Karpas-422 (cell line): ENCODE results near the gene SCFD2. TPM values are rescaled to one million over a fixed set of nuclear protein-coding genes. Genes with fewer than 3 reads are reported as not detected.
"Not testable (repeated sequence)": the region's sequence is repeated elsewhere in the genome, so short reads cannot be mapped to it uniquely, and the experiment has no call there.

Experiments used
- DNase-seq: peaks from one replicate; pipeline ENCODE4 v3.0.0-alpha.2; 2015
- H2AFZ ChIP-seq: fragments of 200-600 bp; sonication (generic); 2 replicates; pipeline ENCODE4 v1.6.1; 2014; ENCODE audit warnings: antibody characterized with exemption, low read length, mixed read lengths
- H3K27ac ChIP-seq: fragments of 200-600 bp; sonication (generic); 2 replicates; pipeline ENCODE4 v1.5.1; 2014; ENCODE audit warnings: mild to moderate bottlenecking, low read length, moderate library complexity
- H3K27me3 ChIP-seq: fragments of 200-600 bp; sonication (generic); 2 replicates; pipeline ENCODE4 v1.6.1; 2014; ENCODE audit warnings: low read length, mixed read lengths
- H3K36me3 ChIP-seq: fragments of 200-600 bp; sonication (generic); 2 replicates; pipeline ENCODE4 v1.6.1; 2014; ENCODE audit warnings: low read length, mixed read lengths; ENCODE audit not compliant: insufficient read depth
- H3K4me1 ChIP-seq: fragments of 200-600 bp; sonication (generic); 2 replicates; pipeline ENCODE4 v1.6.1; 2014; ENCODE audit warnings: mild to moderate bottlenecking, low read length, mixed read lengths
- H3K4me2 ChIP-seq: fragments of 200-600 bp; sonication (generic); 2 replicates; pipeline ENCODE4 v1.6.1; 2014; ENCODE audit warnings: low read length, low read depth, mild to moderate bottlenecking; ENCODE audit not compliant: poor library complexity, severe bottlenecking
- H3K4me3 ChIP-seq: fragments of 200-600 bp; sonication (generic); 2 replicates; pipeline ENCODE4 v1.5.1; 2014; ENCODE audit warnings: mild to moderate bottlenecking, antibody characterized with exemption, low read length, mixed read lengths
- H3K79me2 ChIP-seq: fragments of 200-600 bp; sonication (generic); 2 replicates; pipeline ENCODE4 v1.6.1; 2014; ENCODE audit warnings: mild to moderate bottlenecking, low read length, mixed read lengths
- H3K9ac ChIP-seq: fragments of 200-600 bp; sonication (generic); 2 replicates; pipeline ENCODE4 v1.6.0; 2014; ENCODE audit warnings: low read length
- H3K9me2 ChIP-seq: fragments of 200-600 bp; sonication (generic), shearing (Covaris generic); replicated peaks from 2 replicates; pipeline ENCODE4 v1.6.0; 2014; ENCODE audit warnings: mild to moderate bottlenecking, low read length, moderate library complexity; ENCODE audit not compliant: insufficient read depth
- H3K9me3 ChIP-seq: fragments of 300-700, 200-600 bp; sonication (generic); 2 replicates; pipeline ENCODE4 v1.6.1; 2014; ENCODE audit warnings: low read length, mixed read lengths
- H4K20me1 ChIP-seq: fragments of 200-600 bp; sonication (generic); 2 replicates; pipeline ENCODE4 v1.6.1; 2014; ENCODE audit warnings: mild to moderate bottlenecking, antibody characterized with exemption, low read length, low read depth; ENCODE audit not compliant: insufficient read depth
- total RNA-seq: library from RNA; depleted of rRNA; stranded (reverse); fragments of >200 nt; shearing (Covaris generic); gene quantifications from 2 replicates; pipeline ENCODE4 v1.2.3, GENCODE V29; 2014; ENCODE audit warnings: low replicate concordance

Gene SCFD2
- total RNA-seq, 1 experiment from 2014 or later, result 28.5 TPM

DNA sequence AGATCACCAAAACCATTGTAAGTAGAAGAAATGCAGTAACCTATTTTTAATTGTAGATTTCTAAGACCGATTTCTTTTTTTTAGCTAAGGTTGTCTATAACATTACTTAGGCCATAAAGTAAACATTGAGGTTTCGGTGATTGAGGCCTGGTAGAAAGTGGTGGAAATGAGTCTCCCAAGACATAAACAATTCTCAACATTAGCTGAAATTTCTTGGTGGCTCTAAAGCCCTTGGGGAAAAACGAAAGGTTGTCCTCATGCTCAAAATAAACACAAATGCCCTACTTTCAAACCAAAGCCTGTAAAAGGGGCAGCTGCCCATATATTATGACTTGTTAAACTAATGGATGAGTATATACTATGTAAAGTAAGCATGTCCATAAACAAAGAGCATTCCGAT is 98.8 kb downstream of the SCFD2 start:
- Histone ChIP-seq H3K9me3 (peaks cover 14% of the 10 kb centered on the region), H3K79me2 (peaks cover 25% of the 10 kb centered on the region), H3K4me1 (no peaks in the 10 kb centered on the region), H3K9me2 (no peaks in the 10 kb centered on the region), H3K4me2 (no peak overlapping the region), H3K36me3 (no peaks in the 10 kb centered on the region; the same call in 1 of the 2 replicates), H3K27me3 (no peaks in the 10 kb centered on the region), H2AFZ (no peak overlapping the region), H3K27ac (no peak overlapping the region), H3K4me3 (no peak overlapping the region), H3K9ac (no peak overlapping the region), H4K20me1 (no peaks in the 10 kb centered on the region)
- no peak for DNase-seq

DNA sequence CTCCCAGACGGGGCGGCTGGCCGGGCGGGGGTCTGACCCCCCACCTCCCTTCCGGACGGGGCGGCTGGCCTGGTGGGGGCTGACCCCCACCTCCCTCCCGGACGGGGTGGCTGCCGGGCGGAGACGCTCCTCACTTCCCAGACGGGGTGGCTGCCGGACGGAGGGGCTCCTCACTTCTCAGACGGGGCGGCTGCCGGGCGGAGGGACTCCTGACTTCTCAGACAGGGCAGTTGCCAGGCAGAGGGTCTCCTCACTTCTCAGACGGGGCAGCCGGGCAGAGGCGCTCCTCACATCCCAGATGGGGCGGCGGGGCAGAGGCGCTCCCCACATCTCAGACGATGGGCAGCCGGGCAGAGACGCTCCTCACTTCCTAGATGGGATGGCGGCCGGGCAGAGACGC is 109.9 kb downstream of the SCFD2 start:
- not testable (repeated sequence) for H3K36me3 ChIP-seq, H4K20me1 ChIP-seq, H3K4me2 ChIP-seq, H3K27ac ChIP-seq, H3K4me1 ChIP-seq, H3K4me3 ChIP-seq, H3K9me3 ChIP-seq, H3K27me3 ChIP-seq, H3K79me2 ChIP-seq, H3K9ac ChIP-seq, H3K9me2 ChIP-seq, H2AFZ ChIP-seq, DNase-seq

- no peaks in the 10 kb centered on the region for H3K36me3 ChIP-seq
- no peaks in the 10 kb centered on the region for H3K4me1 ChIP-seq
- H3K79me2 ChIP-seq, result peaks cover 19% of the 10 kb centered on the region
- no peak overlapping the region for H3K4me3 ChIP-seq
- no peak overlapping the region for H3K9ac ChIP-seq
- no peak overlapping the region for H3K4me2 ChIP-seq
- no peak overlapping the region for H2AFZ ChIP-seq
- no peaks in the 10 kb centered on the region for H3K27me3 ChIP-seq
- no peak for DNase-seq
- peaks cover 3% of the 10 kb centered on the region; the same call in 1 of the 2 replicates for H3K9me3 ChIP-seq
- no peak overlapping the region for H3K27ac ChIP-seq
- H4K20me1 ChIP-seq, result no peaks in the 10 kb centered on the region
- H3K9me2 ChIP-seq, result no peaks in the 10 kb centered on the region
These were observed 125.3 kb downstream of the SCFD2 start for GRCh38 chr4:53240573-53240972.

DNA sequence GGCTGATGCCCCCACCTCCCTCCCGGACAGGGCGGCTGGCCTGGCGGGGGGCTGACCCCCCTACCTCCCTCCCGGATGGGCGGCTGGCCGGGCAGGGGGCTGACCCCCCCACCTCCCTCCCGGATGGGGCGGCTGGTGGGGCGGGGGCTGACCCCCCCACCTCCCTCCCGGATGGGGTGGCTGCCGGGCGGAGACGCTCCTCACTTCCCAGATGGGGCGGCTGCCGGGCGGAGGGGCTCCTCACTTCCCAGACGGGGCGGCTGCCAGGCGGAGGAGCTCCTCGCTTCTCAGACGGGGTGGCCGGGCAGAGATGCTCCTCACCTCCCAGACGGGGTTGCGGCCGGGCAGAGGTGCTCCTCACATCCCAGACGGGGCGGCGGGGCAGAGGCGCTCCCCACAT is 127.5 kb downstream of the SCFD2 start:
- H3K27ac ChIP-seq, H4K20me1 ChIP-seq, H3K9ac ChIP-seq, H3K27me3 ChIP-seq, H3K4me1 ChIP-seq, H3K9me3 ChIP-seq, H3K36me3 ChIP-seq, H3K79me2 ChIP-seq, H3K9me2 ChIP-seq, H3K4me2 ChIP-seq, DNase-seq, H3K4me3 ChIP-seq, H2AFZ ChIP-seq: not testable (repeated sequence)

- H4K20me1 ChIP-seq, H3K4me2 ChIP-seq: not testable (repeated sequence)
These were observed 128.1 kb downstream of the SCFD2 start for GRCh38 chr4:53237811-53238210.

GRCh38 chr4:53236624-53237023 is 129.2 kb downstream of the SCFD2 start:
- not testable (repeated sequence) for H3K4me3 ChIP-seq, H3K9ac ChIP-seq, H3K36me3 ChIP-seq, H3K27me3 ChIP-seq, H4K20me1 ChIP-seq, H3K4me1 ChIP-seq, H3K27ac ChIP-seq, H3K9me2 ChIP-seq, H3K9me3 ChIP-seq, H2AFZ ChIP-seq, DNase-seq, H3K4me2 ChIP-seq, H3K79me2 ChIP-seq

More at GRCh38 chr4:53237811-53238210, 128.1 kb downstream of the SCFD2 start:
- not testable (repeated sequence) for H3K9me2 ChIP-seq, H3K79me2 ChIP-seq, H3K4me3 ChIP-seq, H2AFZ ChIP-seq, H3K27ac ChIP-seq, H3K36me3 ChIP-seq, H3K27me3 ChIP-seq, H3K9ac ChIP-seq, H3K4me1 ChIP-seq, DNase-seq, H3K9me3 ChIP-seq

DNA sequence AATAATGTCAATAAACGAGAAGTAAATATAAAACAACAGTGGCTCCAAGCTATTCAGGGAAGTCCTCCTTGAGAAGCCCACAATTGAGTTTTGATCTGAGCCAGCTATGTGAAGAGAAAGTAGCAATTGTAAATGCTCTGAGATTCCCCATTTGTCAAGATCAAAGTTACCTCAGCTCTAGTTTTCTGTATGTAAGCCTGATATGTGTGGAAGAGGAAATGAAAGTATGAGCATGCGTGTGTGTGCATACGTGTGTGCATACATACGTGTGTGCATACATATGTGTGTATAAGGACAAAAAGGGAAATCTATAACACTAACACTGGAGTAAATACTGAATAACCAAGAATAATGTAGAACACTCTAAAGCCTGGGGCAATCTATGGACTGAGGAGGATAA is 130.3 kb downstream of the SCFD2 start:
- no peak overlapping the region for H2AFZ ChIP-seq
- H3K9ac ChIP-seq, result no peak overlapping the region
- no peaks in the 10 kb centered on the region for H3K9me3 ChIP-seq
- no peak overlapping the region for H3K4me3 ChIP-seq
- H3K4me2 ChIP-seq, result no peak overlapping the region
- no peaks in the 10 kb centered on the region for H3K36me3 ChIP-seq
- H3K27ac ChIP-seq, result no peak overlapping the region
- H3K79me2 ChIP-seq, result no peaks in the 10 kb centered on the region
- H4K20me1 ChIP-seq, result no peaks in the 10 kb centered on the region
- H3K9me2 ChIP-seq, result no peaks in the 10 kb centered on the region
- no peaks in the 10 kb centered on the region for H3K4me1 ChIP-seq
- DNase-seq, result peak; percentile 37
- H3K27me3 ChIP-seq, result no peaks in the 10 kb centered on the region

DNA sequence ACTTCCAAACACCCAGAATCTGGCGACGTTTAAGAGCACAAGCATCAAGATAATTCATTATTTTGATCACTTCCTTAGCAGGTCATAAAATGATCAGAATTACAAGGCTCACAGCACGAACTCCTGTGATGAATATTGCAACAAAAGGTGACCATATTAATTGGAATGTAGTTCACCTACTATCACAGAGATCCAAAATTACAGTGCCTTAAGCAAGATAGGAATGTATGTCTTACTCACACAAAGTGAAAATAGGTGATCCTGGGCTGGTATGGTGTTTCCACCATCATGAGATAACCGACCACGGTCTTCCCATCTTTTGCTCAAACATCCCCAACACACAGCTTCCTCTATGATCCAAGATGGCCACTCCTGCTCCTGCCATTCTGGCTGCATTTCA is 131.2 kb downstream of the SCFD2 start:
- Histone ChIP-seq H3K36me3 (no peaks in the 10 kb centered on the region), H4K20me1 (no peaks in the 10 kb centered on the region), H3K79me2 (no peaks in the 10 kb centered on the region), H2AFZ (no peak overlapping the region), H3K4me1 (no peaks in the 10 kb centered on the region), H3K27ac (no peak overlapping the region), H3K4me2 (no peak overlapping the region), H3K27me3 (no peaks in the 10 kb centered on the region), H3K9ac (no peak overlapping the region), H3K9me2 (no peaks in the 10 kb centered on the region), H3K9me3 (no peaks in the 10 kb centered on the region), H3K4me3 (no peak overlapping the region)
- DNase-seq, result no peak

GRCh38 chr4:53234111-53234510 is 131.8 kb downstream of the SCFD2 start:
- Histone ChIP-seq H3K36me3 (no peaks in the 10 kb centered on the region), H3K79me2 (no peaks in the 10 kb centered on the region), H3K9me2 (no peaks in the 10 kb centered on the region), H3K4me1 (no peaks in the 10 kb centered on the region), H4K20me1 (no peaks in the 10 kb centered on the region), H3K27me3 (no peaks in the 10 kb centered on the region), H3K4me2 (no peak overlapping the region), H3K9ac (no peak overlapping the region), H3K9me3 (no peaks in the 10 kb centered on the region), H3K4me3 (no peak overlapping the region), H2AFZ (no peak overlapping the region), H3K27ac (no peak overlapping the region)
- DNase-seq, result peak; percentile 9
